DMS53 (cell line): ENCODE results near the gene CXorf65.
A peak's percentile ranks its signal among the peaks of the same experiment; 100 is the strongest.

Source experiments
- DNase-seq: peaks from one replicate; lab custom pipeline; 2025; lab: John Stamatoyannopoulos, UW

CXorf65 gene

GRCh38 chrX:71106427-71106826 is at the start of gene CXorf65:
Gene CXorf65, minus strand, starts transcription at chrX:71106740. Its CDS starts 184 bp downstream, at chrX:71106556.
- peak; percentile 30 for DNase-seq

GRCh38 chrX:71154641-71155040 is 48.1 kb upstream of the CXorf65 start:
- DNase-seq, result no peak

- no peak for DNase-seq
Observed at GRCh38 chrX:71154196-71154595, 47.7 kb upstream of the CXorf65 start.

GRCh38 chrX:71151366-71151765 is 44.8 kb upstream of the CXorf65 start:
- DNase-seq, result no peak

- DNase-seq, result no peak
Observed at GRCh38 chrX:71148278-71148663, 41.7 kb upstream of the CXorf65 start.

DNA sequence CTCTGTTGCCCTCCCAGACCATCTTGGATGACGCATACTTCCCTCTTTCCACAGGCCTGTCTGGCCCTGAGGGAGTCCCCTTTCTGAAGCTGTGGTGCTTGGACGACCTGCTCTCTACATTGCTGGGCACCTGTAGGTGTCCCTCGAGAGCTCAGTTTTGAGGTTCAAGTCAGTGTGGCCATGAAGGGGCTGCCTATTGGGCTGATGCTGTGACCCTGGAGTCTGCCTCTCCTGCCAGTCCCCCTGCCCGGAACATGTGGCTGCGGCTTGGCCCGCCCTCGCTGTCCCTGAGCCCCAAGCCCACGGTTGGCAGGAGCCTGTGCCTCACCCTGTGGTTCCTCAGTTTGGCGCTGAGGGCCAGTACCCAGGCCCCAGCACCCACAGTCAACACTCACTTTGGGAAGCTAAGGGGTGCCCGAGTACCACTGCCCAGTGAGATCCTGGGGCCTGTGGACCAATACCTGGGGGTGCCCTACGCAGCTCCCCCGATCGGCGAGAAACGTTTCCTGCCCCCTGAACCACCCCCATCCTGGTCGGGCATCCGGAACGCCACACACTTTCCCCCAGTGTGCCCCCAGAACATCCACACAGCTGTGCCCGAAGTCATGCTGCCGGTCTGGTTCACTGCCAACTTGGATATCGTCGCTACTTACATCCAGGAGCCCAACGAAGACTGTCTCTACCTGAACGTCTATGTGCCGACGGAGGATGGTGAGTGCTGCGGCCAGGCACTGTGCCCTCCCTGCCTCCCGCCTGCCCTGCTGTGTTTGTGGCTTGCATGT is 41.1 kb upstream of the CXorf65 start:
- DNase-seq, result no peak

GRCh38 chrX:71144651-71145050 is 38.1 kb upstream of the CXorf65 start, which contains the start of gene NLGN3:
Gene NLGN3, plus strand, starts transcription at chrX:71144841. Its CDS starts 2,909 bp downstream, at chrX:71147750.
- peak; percentile 17 for DNase-seq

- DNase-seq, result no peak
Observed at GRCh38 chrX:71143508-71143907, 37.0 kb upstream of the CXorf65 start.

GRCh38 chrX:71140440-71140839 is 33.9 kb upstream of the CXorf65 start:
- no peak for DNase-seq

GRCh38 chrX:71131510-71131909 is 25.0 kb upstream of the CXorf65 start:
- DNase-seq, result no peak

- DNase-seq, result peak; percentile 78
Observed at GRCh38 chrX:71128915-71129765, 22.6 kb upstream of the CXorf65 start.

DNA sequence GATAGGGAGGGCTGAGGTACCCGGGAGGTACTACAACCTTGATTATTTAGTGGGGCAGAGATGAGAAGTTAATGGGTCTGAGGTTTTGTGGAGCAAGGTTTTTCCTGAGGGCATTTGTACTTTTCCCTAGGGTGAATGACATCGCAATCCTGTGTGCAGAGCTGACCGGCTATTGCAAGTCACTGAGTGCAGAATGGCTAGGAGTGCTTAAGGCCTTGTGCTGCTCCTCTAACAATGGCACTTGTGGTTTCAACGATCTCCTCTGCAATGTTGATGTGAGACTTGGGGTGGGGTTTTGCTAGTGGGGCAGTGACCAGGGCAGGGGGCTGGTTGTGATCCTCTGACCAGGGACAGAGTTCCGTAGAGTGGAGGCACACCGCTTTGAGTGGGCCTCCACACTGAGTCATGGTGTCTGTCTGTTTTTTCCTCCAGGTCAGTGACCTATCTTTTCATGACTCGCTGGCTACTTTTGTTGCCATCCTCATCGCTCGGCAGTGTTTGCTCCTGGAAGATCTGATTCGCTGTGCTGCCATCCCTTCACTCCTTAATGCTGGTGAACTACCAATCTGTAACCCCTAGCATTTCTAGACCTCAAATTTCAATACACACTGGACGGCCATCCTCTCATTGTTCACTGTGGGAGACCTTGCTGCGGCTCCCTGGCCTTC is 21.8 kb upstream of the CXorf65 start:
- no peak for DNase-seq

DNA sequence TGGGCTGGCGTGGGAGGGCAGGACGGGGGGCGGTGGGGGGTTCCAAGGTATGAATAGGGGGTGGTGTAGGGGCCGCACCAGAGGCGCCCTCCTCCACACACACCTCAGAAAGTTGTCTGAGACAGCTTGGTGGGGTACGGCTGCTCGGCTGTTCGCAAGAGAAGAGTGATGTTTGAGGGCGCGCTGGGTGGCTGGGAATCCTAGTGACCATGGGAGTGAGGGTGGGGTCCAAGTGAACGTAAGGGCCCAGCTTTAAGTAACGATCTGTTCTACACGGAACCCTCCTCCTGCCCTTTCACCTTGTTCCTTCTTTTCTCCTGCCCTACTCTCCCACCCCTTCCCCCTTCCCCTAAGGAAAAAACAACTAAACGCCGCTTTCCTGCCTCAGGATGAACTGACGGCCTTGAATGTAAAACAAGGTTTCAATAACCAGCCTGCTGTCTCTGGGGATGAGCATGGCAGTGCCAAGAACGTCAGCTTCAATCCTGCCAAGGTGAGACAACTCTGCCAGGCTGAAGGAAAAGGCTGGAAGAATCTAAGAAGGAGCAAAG is 12.5 kb upstream of the CXorf65 start:
- DNase-seq, result peak; percentile 36

DNA sequence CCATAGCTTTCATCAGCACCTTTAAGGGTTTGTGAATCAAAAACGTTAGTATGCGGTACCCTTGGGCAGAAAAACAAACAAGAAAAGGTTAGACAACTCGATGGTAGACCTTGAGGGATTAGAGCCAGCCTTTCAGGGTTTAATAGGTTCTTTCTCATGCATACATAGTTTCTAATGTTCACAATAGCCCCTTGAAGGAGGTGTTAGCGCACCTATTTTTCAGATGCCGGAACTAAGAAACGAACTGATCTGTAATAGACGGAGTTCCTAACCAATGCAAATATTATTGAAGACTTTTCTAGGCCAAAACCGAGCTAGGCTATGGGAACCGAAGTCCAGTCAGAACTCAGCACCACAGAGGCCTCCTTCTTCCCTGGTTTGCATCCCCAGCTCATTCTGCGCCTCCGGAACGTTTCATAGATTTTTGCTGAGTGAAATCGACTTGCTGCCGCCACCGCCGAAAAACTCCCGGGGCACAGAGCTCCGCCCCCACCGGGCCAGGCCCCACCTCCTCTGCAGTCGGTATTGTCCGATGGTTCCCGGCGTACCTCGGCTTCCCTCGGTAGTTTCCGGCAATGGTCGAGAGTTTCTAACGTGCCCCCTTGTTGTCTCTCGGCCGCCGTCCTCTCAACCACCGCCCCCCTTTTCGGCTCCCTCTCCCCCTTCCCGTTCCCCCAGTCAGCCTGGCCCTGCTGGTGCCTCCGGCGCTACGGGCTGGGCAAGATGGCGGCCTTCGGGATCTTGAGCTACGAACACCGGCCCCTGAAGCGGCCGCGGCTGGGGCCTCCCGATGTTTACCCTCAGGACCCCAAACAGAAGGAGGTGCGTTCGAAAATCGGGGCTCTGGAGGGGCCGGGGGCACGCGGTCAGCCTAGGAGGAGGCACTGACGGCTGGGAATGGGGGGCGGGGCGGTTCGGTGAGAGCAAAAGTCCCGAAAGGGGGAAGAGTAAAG is 11.8 kb upstream of the CXorf65 start, which contains the start of gene MED12:
Gene MED12 (plus strand): TSS at position 565 of the 953 bp plus-strand sequence. CDS start 159 bp downstream, at position 724.
- peak; percentile 79 for DNase-seq

- no peak for DNase-seq
Observed at GRCh38 chrX:71117358-71117757, 10.8 kb upstream of the CXorf65 start.

- DNase-seq, result no peak
Observed at GRCh38 chrX:71111921-71112431, 5.4 kb upstream of the CXorf65 start.

DNA sequence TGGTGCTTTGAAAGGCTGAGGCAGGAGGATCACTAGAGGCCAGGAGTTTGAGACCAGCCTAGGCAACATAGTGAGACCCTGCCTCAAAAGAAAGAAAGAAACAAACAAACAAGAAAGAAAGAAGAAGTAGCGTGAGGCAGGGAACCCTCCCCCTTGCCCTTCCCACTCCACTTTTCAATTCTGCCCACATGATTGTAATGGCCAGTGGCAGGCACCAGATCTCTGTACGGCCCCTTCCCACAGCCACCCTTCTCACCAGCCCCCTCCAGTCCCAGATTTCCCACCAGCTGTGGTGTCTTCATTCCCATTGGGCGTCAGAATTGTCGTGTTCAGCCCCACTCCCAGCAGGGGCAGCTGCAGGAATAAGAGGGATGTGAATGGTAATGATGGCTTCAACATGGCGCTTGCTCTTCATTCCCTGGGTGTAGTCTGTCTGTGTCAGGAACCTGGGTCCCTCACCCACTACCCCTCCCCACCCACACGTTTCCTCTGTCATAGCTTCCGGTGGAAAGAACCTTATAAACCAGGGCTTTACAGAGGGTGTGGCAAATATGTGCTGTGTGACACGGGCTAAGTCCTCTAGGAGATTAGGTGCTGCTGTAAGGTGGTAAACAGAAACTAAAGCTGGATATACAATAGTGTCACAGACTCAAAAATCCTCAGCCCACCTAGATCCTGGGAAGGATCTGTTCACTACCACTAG is 4.8 kb upstream of the CXorf65 start, which contains the start of gene IL2RG:
Gene IL2RG (minus strand): TSS at position 437 of the 703 bp plus-strand sequence. CDS start 38 bp downstream, at position 399.
- no peak for DNase-seq

DNA sequence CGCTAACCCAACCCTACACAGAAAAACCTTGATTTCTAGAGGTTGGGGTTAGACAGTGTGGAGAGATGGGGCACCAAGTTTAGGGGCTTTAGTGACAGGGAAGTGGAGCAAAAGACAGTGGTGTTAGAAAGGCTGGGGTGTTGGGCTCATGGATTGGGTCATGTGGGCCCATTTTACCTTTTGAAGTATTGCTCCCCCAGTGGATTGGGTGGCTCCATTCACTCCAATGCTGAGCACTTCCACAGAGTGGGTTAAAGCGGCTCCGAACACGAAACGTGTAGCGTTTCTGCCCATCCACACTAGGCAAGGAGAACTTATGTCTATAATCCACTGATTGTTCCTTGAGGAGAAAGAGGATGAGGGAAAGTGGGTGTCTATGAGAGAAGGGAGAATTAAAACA is 2.5 kb upstream of the CXorf65 start:
- no peak for DNase-seq

GRCh38 chrX:71107762-71108360 is 1.3 kb upstream of the CXorf65 start:
- no peak for DNase-seq
